Mucosa of rectum (tissue), 2 donors: ENCODE measurements around the gene PLXDC2.

Source experiments
- H3K27ac ChIP-seq, 2 donors: one replicate each; pipeline ENCODE4 v1.7.0; 2013; ENCODE audit warnings: inconsistent platforms in 2 of 2, low read depth in 2 of 2, low read length in 2 of 2
- H3K27me3 ChIP-seq, 2 donors: one replicate each; pipeline ENCODE4 v1.7.0; 2013; ENCODE audit warnings: low read length in 2 of 2; ENCODE audit not compliant: control insufficient read depth in 2 of 2, insufficient read depth in 2 of 2
- H3K36me3 ChIP-seq, 2 donors: one replicate each; pipeline ENCODE4 v1.7.0; 2013; ENCODE audit warnings: low read length in 2 of 2; ENCODE audit not compliant: control insufficient read depth in 2 of 2, insufficient read depth in 2 of 2
- H3K4me1 ChIP-seq, 2 donors: one replicate each; pipeline ENCODE4 v1.7.0; 2013; ENCODE audit warnings: low read length in 2 of 2, mild to moderate bottlenecking in 1 of 2; ENCODE audit not compliant: control insufficient read depth in 2 of 2, insufficient read depth in 2 of 2
- H3K4me3 ChIP-seq, 2 donors: one replicate each; pipeline ENCODE4 v1.7.0; 2013; ENCODE audit warnings: low read length in 2 of 2
- H3K9ac ChIP-seq, 2 donors: one replicate each; pipeline ENCODE4 v1.7.0; 2013; ENCODE audit warnings: low read length in 2 of 2, low read depth in 1 of 2, mild to moderate bottlenecking in 1 of 2
- H3K9me3 ChIP-seq, 2 donors: one replicate each; pipeline ENCODE4 v1.7.0; 2013; ENCODE audit warnings: low read length in 2 of 2; ENCODE audit not compliant: control insufficient read depth in 2 of 2
- donor health status: healthy.
- donor health status: Normal muscosa, but diverticular disease.

Gene PLXDC2

GRCh38 chr10:19877466-19878255 is 61.4 kb downstream of the PLXDC2 start:
- peaks cover 0 to 3% of the 10 kb centered on the region in 2 donors for H3K4me1 ChIP-seq
- no peaks in the 10 kb centered on the region for H3K27me3 ChIP-seq
- no peak overlapping the region for H3K27ac ChIP-seq
- no peak overlapping the region for H3K4me3 ChIP-seq
- no peaks in the 10 kb centered on the region for H3K9me3 ChIP-seq
- H3K36me3 ChIP-seq = no peaks in the 10 kb centered on the region
- no peak overlapping the region for H3K9ac ChIP-seq

GRCh38 chr10:19882621-19883020 is 66.4 kb downstream of the PLXDC2 start:
- no peaks in the 10 kb centered on the region for H3K4me1 ChIP-seq
- H3K36me3 ChIP-seq = no peaks in the 10 kb centered on the region
- H3K9ac ChIP-seq = no peak overlapping the region
- no peak overlapping the region for H3K27ac ChIP-seq
- no peak overlapping the region for H3K4me3 ChIP-seq
- H3K9me3 ChIP-seq = no peaks in the 10 kb centered on the region
- H3K27me3 ChIP-seq = no peaks in the 10 kb centered on the region

- no peaks in the 10 kb centered on the region for H3K9me3 ChIP-seq
- peaks cover 0 to 3% of the 10 kb centered on the region in 2 donors for H3K4me1 ChIP-seq
Observed at GRCh38 chr10:19888061-19888660, 71.9 kb downstream of the PLXDC2 start.

GRCh38 chr10:19889256-19889655 is 73.0 kb downstream of the PLXDC2 start:
- Histone ChIP-seq H3K4me1 (peaks cover 0 to 3% of the 10 kb centered on the region in 2 donors), H3K4me3 (no peak overlapping the region), H3K9me3 (no peaks in the 10 kb centered on the region), H3K27ac (no peak overlapping the region), H3K9ac (no peak overlapping the region), H3K27me3 (no peaks in the 10 kb centered on the region), H3K36me3 (no peaks in the 10 kb centered on the region)

More at GRCh38 chr10:19888061-19888660, 71.9 kb downstream of the PLXDC2 start:
- H3K4me3 ChIP-seq = no peak overlapping the region
- no peaks in the 10 kb centered on the region for H3K36me3 ChIP-seq
- no peak overlapping the region for H3K9ac ChIP-seq
- H3K27ac ChIP-seq = no peak overlapping the region
- no peaks in the 10 kb centered on the region for H3K27me3 ChIP-seq

- Histone ChIP-seq H3K27me3 (no peaks in the 10 kb centered on the region), H3K4me3 (no peak overlapping the region), H3K9ac (no peak overlapping the region), H3K4me1 (peaks cover 0 to 3% of the 10 kb centered on the region in 2 donors), H3K9me3 (no peaks in the 10 kb centered on the region), H3K36me3 (no peaks in the 10 kb centered on the region), H3K27ac (no peak overlapping the region)
Observed at GRCh38 chr10:19891429-19891828, 75.2 kb downstream of the PLXDC2 start.

- no peaks in the 10 kb centered on the region for H3K27me3 ChIP-seq
- H3K4me1 ChIP-seq = peaks cover 0 to 3% of the 10 kb centered on the region in 2 donors
- H3K27ac ChIP-seq = no peak overlapping the region
- H3K4me3 ChIP-seq = no peak overlapping the region
- H3K9me3 ChIP-seq = no peaks in the 10 kb centered on the region
- H3K9ac ChIP-seq = no peak overlapping the region
- no peaks in the 10 kb centered on the region for H3K36me3 ChIP-seq
Observed at GRCh38 chr10:19892270-19892669, 76.0 kb downstream of the PLXDC2 start.

GRCh38 chr10:19892677-19893076 is 76.4 kb downstream of the PLXDC2 start:
- Histone ChIP-seq H3K9me3 (no peaks in the 10 kb centered on the region), H3K9ac (no peak overlapping the region), H3K4me3 (no peak overlapping the region), H3K27me3 (no peaks in the 10 kb centered on the region), H3K4me1 (peaks cover 0 to 3% of the 10 kb centered on the region in 2 donors), H3K27ac (no peak overlapping the region), H3K36me3 (no peaks in the 10 kb centered on the region)

GRCh38 chr10:19895500-19895899 is 79.3 kb downstream of the PLXDC2 start:
- H3K27ac ChIP-seq = no peak overlapping the region
- no peak overlapping the region for H3K4me3 ChIP-seq
- H3K36me3 ChIP-seq = no peaks in the 10 kb centered on the region
- H3K4me1 ChIP-seq = no peaks in the 10 kb centered on the region
- H3K9ac ChIP-seq = no peak overlapping the region
- no peaks in the 10 kb centered on the region for H3K27me3 ChIP-seq
- H3K9me3 ChIP-seq = no peaks in the 10 kb centered on the region

- Histone ChIP-seq H3K9me3 (no peaks in the 10 kb centered on the region), H3K36me3 (no peaks in the 10 kb centered on the region), H3K27ac (no peak overlapping the region), H3K27me3 (no peaks in the 10 kb centered on the region), H3K4me3 (no peak overlapping the region), H3K9ac (no peak overlapping the region), H3K4me1 (no peaks in the 10 kb centered on the region)
Observed at GRCh38 chr10:19902456-19902855, 86.2 kb downstream of the PLXDC2 start.

GRCh38 chr10:19904202-19904661 is 88.0 kb downstream of the PLXDC2 start:
- Histone ChIP-seq H3K27ac (no peak overlapping the region), H3K36me3 (no peaks in the 10 kb centered on the region), H3K4me3 (no peak overlapping the region), H3K4me1 (no peaks in the 10 kb centered on the region), H3K27me3 (no peaks in the 10 kb centered on the region), H3K9ac (no peak overlapping the region), H3K9me3 (no peaks in the 10 kb centered on the region)
